HuH-7.5 (cell line): Measurements from ENCODE around the gene USP21.
A peak's percentile ranks its signal among the peaks of the same experiment; 100 is the strongest.
"Not testable (repeated sequence)": the region's sequence is repeated elsewhere in the genome, so short reads cannot be mapped to it uniquely, and the experiment has no call there.

Experiments used
- DNase-seq: peaks from one replicate; pipeline ENCODE4 v3.0.0; 2011; ENCODE audit warnings: low spot score

USP21 gene

GRCh38 chr1:161159087-161159912 lies at the start of gene USP21:
Gene USP21 (plus strand): TSS chr1:161159500. CDS start chr1:161160641, 1,141 bp downstream.
- peak; percentile 92 for DNase-seq

GRCh38 chr1:161111117-161111516 lies 48.2 kb upstream of the USP21 start:
- DNase-seq: no peak

- no peak for DNase-seq
Measured at GRCh38 chr1:161111527-161111926, 47.8 kb upstream of the USP21 start.

GRCh38 chr1:161113915-161114314 lies 45.4 kb upstream of the USP21 start:
- no peak for DNase-seq

- no peak for DNase-seq
Measured at GRCh38 chr1:161114556-161114955, 44.7 kb upstream of the USP21 start.

GRCh38 chr1:161115132-161115711 lies 44.1 kb upstream of the USP21 start:
- DNase-seq: no peak

GRCh38 chr1:161115961-161116360 lies 43.3 kb upstream of the USP21 start:
- not testable (repeated sequence) for DNase-seq

- peak; percentile 71 for DNase-seq
Measured at GRCh38 chr1:161117759-161118581, 41.3 kb upstream of the USP21 start, which contains the start of the genes NIT1 and PFDN2. Gene NIT1 (plus strand): TSS chr1:161118105. CDS start chr1:161118177, 72 bp downstream. Gene PFDN2 (minus strand): TSS chr1:161118037. CDS start chr1:161118026, 11 bp downstream.

GRCh38 chr1:161119092-161119903 lies 40.0 kb upstream of the USP21 start:
- no peak for DNase-seq

- DNase-seq: no peak
Measured at GRCh38 chr1:161121042-161121650, 38.2 kb upstream of the USP21 start.

- DNase-seq: no peak
Measured at GRCh38 chr1:161121834-161122233, 37.5 kb upstream of the USP21 start.

GRCh38 chr1:161122967-161123366 lies 36.3 kb upstream of the USP21 start:
- no peak for DNase-seq

GRCh38 chr1:161127649-161128048 lies 31.7 kb upstream of the USP21 start:
- DNase-seq: no peak

- no peak for DNase-seq
Measured at GRCh38 chr1:161128591-161129420, 30.5 kb upstream of the USP21 start.

- no peak for DNase-seq
Measured at GRCh38 chr1:161130266-161130665, 29.0 kb upstream of the USP21 start.

GRCh38 chr1:161131523-161132409 lies 27.5 kb upstream of the USP21 start:
- peak; percentile 12 for DNase-seq

- DNase-seq: peak; percentile 69
Measured at GRCh38 chr1:161132410-161133219, 26.7 kb upstream of the USP21 start, which contains the start of gene DEDD. Gene DEDD (minus strand): TSS chr1:161132667. CDS start chr1:161124462, 8,205 bp downstream.

GRCh38 chr1:161133220-161133740 lies 26.0 kb upstream of the USP21 start:
- peak; percentile 17 for DNase-seq
